GM18873 (cell line): Measurements from ENCODE around the gene CARNS1.
A peak's percentile ranks its signal among the peaks of the same experiment; 100 is the strongest.
"Not testable (repeated sequence)": the region's sequence is repeated elsewhere in the genome, so short reads cannot be mapped to it uniquely, and the experiment has no call there.

Source experiments
- ATAC-seq: cut with Tn5 transposase; IDR thresholded peaks from one replicate; pipeline ENCODE4 v1.9.1; 2021; ENCODE audit warnings: mild to moderate bottlenecking, moderate library complexity, moderate number of reproducible peaks; ENCODE audit not compliant: unreplicated experiment, low FRiP score

CARNS1 gene

DNA sequence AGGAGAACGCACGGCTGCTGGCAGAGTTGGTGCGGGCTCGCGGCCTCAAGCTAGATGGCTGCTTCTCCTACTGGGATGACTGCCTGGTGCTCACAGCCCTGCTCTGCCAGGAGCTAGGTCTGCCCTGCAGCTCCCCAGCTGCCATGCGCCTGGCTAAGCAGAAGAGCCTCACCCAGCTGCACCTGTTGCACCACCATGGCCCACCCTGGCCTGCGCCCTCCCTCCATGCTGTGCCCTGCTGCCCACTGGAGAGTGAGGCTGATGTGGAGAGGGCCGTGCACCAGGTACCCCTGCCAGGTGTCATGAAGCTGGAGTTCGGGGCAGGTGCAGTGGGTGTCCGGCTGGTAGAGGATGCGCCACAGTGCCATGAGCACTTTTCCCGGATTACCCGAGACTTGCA lies 8.0 kb downstream of the CARNS1 start:
- ATAC-seq: no peak

DNA sequence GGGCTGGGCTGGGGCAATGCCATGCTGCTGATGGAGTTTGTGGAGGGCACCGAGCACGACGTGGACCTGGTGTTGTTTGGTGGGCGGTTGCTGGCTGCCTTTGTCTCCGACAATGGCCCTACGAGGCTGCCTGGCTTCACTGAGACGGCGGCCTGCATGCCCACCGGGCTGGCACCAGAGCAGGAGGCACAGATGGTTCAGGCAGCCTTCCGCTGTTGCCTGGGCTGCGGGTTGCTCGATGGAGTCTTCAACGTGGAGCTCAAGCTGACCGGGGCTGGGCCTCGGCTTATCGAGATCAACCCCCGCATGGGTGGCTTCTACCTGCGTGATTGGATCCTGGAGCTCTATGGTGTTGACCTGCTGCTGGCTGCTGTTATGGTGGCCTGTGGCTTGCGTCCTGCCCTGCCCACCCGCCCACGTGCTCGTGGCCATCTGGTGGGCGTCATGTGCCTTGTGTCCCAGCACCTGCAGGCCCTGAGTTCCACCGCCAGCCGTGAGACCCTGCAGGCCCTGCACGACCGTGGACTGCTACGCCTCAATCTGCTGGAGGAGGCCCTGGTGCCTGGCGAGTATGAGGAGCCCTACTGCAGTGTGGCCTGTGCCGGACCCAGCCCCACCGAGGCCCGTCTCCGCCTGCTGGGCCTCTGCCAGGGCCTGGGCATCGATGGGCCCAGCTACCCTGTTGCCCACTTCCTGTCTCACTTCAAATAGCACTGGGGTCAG lies 8.6 kb downstream of the CARNS1 start:
- no peak for ATAC-seq

DNA sequence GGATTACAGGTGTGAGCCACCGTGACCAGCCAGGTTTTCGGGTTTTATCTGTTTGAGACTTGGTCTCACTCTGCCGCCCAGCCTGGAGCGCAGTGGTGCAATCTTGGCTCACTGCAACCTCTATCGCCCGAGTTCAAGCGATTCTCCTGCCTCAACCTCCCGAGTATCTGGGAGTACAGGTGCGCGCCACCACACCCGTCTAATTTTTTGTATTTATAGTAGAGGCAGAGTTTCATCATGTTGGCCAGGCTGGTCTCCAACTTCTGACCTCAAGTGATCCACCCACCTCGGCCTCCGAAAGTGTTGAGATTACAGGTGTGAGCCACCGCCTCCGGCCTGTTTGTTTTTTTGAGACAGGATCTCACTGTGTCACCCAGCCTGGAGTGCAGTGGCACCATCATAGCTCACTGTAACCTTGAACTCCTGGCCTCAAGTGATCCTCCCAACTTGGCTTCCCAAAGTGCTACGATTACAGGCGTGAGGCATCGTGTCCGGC lies 11.9 kb downstream of the CARNS1 start:
- not testable (repeated sequence) for ATAC-seq

DNA sequence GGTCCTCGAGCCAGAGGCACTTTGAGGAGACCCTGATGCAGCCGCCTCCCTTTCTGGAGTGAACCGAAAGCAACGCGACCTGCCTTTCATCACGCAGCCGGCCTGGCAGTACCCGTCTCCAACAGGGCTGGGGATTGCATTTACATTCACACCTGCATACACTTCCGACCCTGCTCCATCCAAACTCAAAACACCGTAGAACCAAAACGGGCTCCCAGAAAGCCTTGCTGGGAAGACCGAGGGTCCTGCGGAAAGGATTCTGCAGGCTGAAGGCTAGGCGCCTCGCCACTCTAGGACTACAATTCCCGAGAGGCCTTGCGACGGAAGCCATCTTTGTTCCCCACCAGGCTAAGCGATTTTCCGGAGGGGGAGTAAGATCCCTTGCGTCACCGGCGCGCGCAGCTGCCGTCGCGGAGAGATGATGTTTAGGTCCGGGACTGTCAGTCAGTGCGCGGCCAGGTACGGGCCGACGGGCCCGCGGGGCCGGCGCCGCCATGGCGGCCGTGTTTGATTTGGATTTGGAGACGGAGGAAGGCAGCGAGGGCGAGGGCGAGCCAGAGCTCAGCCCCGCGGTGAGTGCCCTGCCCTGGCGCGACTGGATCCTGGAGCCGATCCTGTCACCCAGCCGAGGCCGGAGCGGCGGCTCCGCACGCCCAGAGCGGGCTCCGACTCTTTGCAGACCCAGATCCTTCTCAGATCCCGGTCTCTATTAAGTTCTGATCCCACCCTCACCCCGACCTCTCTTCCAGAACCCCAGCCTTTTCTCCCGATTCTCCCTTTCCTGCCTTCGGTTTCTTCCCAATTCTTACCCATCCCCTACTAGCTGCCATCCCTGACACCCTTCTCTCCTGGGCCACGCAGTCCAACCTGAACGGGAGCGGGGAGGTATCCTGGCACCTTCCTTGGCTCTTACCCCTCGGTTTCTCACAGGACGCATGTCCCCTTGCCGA lies 12.8 kb downstream of the CARNS1 start, which contains the start of gene RPS6KB2:
Gene RPS6KB2 (plus strand): TSS at position 443 of the 950 bp plus-strand sequence. CDS start 52 bp downstream, at position 495.
- ATAC-seq: peak; percentile 71

DNA sequence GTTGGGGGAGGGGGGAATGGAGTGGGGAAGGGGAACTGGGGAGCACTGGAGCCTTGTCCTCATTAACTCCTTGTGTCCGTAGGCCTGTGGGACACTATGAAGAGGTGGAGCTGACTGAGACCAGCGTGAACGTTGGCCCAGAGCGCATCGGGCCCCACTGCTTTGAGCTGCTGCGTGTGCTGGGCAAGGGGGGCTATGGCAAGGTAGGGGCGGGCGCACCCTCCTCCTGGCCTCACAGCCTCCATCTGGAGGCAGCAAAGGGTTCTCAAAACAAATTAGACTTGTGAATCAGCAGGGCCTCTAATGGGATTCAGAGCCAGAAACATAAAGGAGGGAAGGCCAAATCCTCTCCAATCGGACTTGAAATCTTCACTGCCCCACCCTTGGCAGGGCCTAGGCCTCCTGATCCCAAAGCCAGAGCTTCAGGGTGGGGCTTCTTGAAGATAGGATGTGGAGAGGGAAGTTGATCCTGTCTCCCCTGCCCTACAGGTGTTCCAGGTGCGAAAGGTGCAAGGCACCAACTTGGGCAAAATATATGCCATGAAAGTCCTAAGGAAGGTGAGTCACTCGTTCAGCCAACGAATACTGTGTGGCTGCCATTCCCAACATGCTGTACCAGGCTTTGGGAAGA lies 13.7 kb downstream of the CARNS1 start:
- ATAC-seq: no peak

DNA sequence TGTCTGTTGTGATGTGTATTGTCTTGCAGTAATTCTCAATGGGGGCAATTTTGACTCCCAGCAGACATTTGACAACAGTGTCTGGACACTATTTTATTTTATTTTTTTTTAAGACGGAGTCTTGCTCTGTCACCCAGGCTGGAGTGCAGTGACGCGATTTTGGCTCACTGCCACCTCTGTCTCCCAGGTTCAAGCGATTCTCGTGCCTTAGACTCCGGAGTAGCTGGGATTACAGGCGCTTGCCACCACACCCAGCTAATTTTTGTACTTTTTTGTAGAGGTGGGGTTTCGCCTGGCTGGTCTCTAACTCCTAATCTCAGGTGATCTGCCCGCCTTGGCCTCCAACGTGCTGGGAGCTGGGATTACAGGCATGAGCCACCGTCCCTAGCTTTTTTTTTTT lies 14.2 kb downstream of the CARNS1 start:
- ATAC-seq: no peak

DNA sequence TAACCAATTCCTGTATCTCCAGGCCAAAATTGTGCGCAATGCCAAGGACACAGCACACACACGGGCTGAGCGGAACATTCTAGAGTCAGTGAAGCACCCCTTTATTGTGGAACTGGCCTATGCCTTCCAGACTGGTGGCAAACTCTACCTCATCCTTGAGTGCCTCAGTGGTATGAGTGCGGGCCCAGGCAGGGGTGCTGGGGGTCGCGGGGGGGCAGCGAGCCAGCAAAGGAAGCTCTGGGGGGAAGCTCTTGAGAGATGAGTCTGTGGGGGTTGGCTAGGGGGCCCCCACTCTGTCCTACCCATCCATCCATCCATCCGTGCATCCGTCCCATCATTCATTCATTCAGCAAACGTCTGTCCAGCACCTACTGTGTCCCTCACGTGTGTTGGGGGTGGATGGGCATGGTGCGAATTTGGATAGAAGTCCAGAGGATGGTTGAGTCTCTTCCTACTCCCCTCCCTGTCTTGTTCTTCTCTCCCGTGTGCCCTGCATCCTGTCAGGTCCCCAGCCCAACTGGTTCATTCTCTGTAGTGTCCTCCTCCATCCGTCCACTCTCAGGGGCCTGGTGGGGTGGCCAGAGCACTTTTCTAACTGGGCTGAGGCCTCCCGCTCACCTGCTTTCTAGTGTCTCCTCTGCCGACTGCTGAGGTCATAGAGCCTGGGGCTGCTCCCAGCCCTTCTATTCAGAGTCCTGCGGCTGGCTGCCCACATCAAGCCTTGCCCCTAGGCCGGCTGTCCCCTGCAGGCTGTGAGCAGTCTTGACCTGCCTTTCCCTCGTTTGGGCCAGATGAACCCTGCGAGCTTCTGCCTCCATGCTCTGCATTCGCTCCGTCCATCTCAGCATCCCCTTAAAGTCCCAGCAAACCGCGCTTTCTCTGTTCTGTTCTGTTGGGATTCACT lies 16.1 kb downstream of the CARNS1 start:
- no peak for ATAC-seq

DNA sequence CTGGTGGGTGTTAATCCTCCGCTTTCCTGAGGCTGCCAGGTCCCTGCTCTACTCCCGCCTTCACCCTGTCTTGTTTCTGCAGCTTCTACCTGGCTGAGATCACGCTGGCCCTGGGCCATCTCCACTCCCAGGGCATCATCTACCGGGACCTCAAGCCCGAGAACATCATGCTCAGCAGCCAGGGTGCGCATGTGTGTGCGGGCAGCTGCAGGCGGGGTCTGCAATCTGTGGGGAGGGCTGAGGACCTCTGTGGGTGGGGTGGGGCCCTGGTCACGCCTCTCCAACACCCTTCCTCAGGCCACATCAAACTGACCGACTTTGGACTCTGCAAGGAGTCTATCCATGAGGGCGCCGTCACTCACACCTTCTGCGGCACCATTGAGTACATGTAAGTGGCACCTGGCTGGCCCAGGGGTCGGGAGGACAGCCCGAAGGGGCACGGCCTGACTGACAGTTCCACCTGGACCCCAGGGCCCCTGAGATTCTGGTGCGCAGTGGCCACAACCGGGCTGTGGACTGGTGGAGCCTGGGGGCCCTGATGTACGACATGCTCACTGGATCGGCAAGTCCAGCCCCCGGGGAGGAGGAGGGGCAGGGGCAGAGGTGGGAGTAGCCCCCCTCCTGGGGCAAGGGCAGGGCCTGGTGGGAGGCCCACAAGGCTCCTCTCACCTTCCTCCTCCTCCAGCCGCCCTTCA lies 17.3 kb downstream of the CARNS1 start:
- ATAC-seq: no peak

DNA sequence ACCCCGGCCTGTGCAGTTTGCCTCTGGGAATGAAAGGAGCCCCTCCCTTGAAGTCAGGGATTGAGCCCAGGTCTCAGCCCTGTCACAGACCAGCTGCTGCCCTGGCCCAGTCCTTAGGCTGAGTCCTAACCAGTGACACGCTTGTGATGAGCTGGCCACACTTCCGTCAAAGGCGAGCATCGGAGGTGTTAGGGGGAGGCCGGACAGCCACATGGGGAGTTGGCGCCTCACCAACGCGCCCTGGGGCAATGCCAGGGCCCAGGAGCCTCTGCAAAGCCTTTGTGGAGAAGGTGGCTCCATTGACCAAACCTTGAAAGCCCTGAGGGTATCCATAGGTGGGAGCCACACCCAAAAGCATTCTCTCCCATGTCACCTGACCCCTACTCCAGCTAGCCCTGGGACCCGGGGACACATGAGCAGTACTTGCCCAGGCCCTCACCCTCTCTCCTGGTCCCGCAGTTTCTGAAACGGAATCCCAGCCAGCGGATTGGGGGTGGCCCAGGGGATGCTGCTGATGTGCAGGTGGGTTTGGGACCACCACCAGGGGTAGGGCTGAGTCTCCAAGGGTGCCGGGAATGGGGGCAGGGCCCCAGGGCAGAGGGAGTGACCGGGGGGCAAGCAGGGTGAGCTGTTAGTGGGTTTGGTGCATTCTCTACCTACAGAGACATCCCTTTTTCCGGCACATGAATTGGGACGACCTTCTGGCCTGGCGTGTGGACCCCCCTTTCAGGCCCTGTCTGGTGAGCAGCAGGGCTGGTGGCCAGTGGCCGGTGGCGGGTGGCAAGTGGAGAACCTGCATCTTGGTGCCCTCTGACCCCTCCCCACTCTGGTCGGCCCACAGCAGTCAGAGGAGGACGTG lies 18.3 kb downstream of the CARNS1 start:
- ATAC-seq: no peak

DNA sequence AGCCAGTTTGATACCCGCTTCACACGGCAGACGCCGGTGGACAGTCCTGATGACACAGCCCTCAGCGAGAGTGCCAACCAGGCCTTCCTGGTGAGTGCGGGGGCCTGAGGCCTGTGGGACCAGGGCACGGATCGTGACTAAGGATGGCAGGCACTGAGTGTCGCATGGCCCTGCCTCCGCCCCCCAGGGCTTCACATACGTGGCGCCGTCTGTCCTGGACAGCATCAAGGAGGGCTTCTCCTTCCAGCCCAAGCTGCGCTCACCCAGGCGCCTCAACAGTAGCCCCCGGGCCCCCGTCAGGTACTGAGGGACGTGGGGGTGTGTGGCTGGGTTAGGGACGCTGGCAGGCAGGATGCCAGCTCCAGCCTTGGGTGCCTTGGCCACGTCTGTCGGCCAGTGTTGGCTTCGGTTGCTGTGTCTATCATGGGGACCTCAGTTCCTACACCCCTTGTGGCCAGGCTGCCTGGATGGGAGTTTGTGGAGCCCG lies 19.0 kb downstream of the CARNS1 start:
- ATAC-seq: no peak

DNA sequence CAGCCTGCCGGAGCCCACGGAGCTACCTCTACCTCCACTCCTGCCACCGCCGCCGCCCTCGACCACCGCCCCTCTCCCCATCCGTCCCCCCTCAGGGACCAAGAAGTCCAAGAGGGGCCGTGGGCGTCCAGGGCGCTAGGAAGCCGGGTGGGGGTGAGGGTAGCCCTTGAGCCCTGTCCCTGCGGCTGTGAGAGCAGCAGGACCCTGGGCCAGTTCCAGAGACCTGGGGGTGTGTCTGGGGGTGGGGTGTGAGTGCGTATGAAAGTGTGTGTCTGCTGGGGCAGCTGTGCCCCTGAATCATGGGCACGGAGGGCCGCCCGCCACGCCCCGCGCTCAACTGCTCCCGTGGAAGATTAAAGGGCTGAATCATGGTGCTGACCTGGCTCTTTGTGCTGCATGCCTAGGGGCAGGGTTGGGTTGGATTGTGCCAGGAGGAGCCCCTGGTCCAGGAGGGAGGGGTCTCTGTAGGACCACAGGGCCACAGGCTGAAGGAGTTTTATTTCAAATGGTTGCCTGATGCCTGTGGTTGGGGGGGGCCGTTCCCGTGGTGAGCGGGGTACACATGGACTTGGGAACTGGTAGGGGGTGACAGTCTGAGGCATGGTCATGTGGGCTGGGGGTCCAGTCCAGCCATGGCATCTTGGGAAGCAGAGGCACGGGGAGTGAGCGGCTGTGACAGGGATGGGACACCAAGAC lies 19.7 kb downstream of the CARNS1 start:
- no peak for ATAC-seq

DNA sequence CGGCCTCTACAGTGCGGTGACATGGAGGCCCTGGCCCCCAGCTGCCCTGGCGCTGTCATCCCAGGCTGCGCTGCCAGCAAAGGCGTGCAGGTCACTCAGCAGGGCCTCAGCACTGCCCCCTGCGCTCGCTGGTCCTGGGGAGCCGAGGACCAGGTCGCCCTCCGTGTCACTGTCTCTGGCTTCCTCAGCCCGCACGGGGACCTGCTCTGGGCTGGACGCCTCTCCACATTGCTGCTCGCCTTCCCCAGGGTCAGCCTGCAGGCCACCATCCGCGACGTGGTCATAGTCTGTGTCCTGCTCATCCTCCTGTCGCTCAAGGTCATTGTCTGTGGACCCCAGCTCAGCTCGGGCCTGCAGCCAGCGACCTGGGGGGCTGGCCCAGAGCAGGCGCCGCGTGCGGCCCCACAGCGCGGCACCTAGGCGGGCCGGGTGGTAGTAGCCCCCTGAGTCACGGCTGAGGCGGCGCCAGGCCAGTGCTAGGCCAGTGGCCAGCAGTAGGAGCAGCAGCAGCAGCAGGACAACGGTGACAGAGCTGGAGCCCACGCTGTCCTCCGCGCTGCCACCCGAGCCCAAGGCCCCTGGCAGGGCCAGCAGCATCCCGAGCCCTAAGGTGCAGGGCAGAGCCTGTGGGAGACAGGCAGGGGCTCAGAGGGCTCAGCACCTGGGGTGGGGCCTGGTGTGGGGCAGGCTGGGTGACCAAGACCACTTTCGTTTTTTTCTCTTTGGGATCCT lies 20.4 kb downstream of the CARNS1 start:
- ATAC-seq: no peak

DNA sequence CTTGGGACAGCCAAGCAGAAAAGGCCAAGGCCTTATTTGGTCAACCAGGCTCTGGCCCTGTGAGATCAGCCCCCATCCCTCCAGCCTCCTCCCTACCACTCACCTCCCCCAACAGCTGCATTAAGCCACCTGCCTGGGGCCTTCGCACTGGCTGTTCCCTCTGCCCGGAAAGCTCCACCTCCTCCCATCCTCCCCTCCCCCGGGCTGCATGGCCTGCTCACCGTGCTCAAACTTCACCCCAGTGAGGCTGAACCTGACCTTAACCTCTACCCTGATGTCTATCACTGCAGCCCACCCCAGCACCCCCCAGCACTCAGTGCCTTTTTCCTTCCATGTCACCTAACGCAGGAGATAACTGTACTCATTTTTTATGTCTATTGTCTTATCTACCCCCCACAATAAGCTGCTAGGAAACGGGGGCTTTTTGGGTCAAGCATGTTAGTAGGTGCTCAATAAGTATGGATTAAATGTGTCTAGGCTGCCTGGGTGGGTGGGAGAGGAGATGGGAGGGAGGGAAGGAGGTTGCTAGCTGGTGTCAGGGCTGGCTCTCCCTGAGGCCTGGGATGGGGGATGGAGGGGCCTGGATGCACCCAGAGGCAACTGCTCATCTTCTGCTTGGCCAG lies 21.1 kb downstream of the CARNS1 start:
- ATAC-seq: no peak

DNA sequence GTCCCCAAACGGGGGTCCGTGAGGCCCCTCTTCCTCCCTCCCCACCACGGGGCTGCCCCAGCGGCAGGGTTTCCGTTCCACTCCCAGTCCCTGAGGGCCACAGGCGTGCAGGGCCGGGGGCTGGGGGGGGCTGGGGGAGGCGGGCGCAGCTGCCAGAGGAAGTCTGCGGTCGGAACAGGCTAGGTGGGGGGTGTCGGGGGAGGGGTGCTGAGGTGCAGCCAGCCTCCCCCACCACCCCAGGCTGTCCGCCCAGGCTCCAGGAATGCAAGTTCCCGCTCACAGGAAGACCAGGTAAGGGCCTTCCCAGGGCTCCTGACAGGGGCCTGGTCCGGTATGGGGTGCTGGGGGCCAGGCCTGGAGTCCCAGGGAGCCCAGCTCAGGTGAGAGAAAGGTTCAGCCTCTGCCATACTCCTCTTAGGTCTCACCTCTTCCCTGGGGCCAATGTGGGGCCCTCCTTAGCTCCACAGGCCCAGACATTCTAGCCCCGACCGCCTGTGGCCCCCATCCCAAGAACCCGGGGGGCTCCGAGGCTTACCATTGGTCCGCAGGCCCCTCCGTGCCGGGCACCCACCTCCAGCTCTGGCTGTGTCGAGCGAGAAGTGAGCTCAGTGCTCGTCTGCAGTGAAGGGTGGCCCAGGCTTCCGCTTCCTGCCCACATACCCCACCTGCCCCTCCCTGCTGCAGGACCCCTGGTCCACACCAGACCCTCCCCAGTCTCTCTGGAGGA lies 21.8 kb downstream of the CARNS1 start, which contains the start of gene PTPRCAP:
Gene PTPRCAP (minus strand): TSS at position 601 of the 727 bp plus-strand sequence. CDS start 63 bp downstream, at position 538.
- no peak for ATAC-seq

DNA sequence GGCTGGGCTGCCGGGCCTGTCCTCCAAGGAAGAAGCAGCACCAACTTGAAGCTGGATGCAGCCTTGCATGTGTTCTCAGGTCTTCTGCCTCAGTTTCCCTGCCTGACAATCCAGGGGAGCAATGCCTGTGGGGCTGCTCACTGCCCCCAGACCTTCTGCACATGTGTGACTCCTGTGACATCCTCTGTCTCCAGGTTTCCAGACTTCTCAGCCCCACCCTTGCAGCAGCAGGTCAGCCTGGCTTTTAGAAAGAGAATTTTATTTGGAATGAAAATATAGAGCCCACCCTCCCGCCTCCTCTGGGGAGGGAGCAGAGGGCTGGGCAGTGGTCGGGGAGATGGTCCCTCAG lies 22.3 kb downstream of the CARNS1 start:
- ATAC-seq: no peak
